ENCODE measurements around the gene OCA2.

- TF ChIP-seq CTCF (IDR thresholded peaks at IDR 0.05) (no peak), POLR2A (IDR thresholded peaks at IDR 0.05) (no peak)
These were observed 30.2 kb upstream of the OCA2 start for GRCh38 chr15:28129231-28129848.
